NT2/D1 (cell line): ENCODE measurements around the gene ZNF587.
"Not testable (repeated sequence)": the region's sequence is repeated elsewhere in the genome, so short reads cannot be mapped to it uniquely, and the experiment has no call there.

Experiments used
- DNase-seq: peaks from one replicate; pipeline ENCODE4 v3.0.0-alpha.2; 2011; ENCODE audit warnings: low read depth, low spot score
- H3K27me3 ChIP-seq: 2 replicates; pipeline ENCODE4 v1.6.0; 2011; ENCODE audit warnings: mild to moderate bottlenecking; ENCODE audit not compliant: insufficient read length, insufficient read depth
- H3K36me3 ChIP-seq: 2 replicates; pipeline ENCODE4 v1.6.1; 2011; ENCODE audit warnings: mild to moderate bottlenecking, low read length, mixed read lengths; ENCODE audit not compliant: insufficient read depth, insufficient read length
- H3K4me1 ChIP-seq: 2 replicates; pipeline ENCODE4 v1.5.1; 2011; ENCODE audit not compliant: insufficient read depth, insufficient read length
- H3K4me3 ChIP-seq: 2 replicates; pipeline ENCODE4 v1.5.1; 2011; ENCODE audit warnings: low read depth; ENCODE audit not compliant: insufficient read length
- H3K9ac ChIP-seq: 2 replicates; pipeline ENCODE4 v1.6.0; 2011; ENCODE audit warnings: low read depth; ENCODE audit not compliant: insufficient read length
- H3K9me3 ChIP-seq: 2 replicates; pipeline ENCODE4 v1.5.1; 2011; ENCODE audit warnings: mild to moderate bottlenecking, low read length; ENCODE audit not compliant: insufficient read depth
- SUZ12 ChIP-seq: IDR thresholded peaks from 2 replicates; pipeline ENCODE4 v1.6.1; 2011; ENCODE audit not compliant: insufficient read length, insufficient read depth; ENCODE audit errors: extremely low read depth
- YY1 ChIP-seq: IDR thresholded peaks from 2 replicates; pipeline ENCODE4 v1.6.1; 2011; ENCODE audit not compliant: insufficient read length, insufficient read depth
- ZNF274 ChIP-seq: IDR thresholded peaks from 2 replicates; pipeline ENCODE4 v1.6.1; 2011; ENCODE audit warnings: mild to moderate bottlenecking, low read depth, low read length

ZNF587 gene

DNA sequence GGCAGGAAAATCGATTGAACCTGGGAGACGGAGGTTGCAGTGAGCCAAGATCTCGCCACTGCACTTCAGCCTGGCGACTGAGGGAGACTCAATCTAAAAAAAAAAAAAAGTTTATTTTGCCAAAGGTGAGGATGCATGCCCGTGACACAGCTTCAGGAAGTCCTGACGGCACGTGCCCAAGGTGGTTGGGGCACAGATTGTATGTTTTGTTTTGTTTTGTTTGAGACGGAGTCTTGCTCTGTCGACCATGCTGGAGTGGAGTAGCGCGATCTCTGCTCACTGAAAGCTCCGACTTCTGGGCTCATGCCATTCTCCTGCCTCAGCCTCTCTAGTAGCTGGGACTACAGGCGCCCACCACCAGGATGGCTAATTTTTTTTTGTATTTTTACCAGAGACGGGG lies 31.7 kb upstream of the ZNF587 start:
- no peaks in the 10 kb centered on the region for H3K27me3 ChIP-seq
- peaks cover 21% of the 10 kb centered on the region for H3K36me3 ChIP-seq
- no peak for DNase-seq
- peaks cover 3% of the 10 kb centered on the region for H3K4me1 ChIP-seq
- TF ChIP-seq YY1 (no peak), ZNF274 (no peak), SUZ12 (no peak)
- H3K4me3 ChIP-seq, result no peak overlapping the region
- H3K9ac ChIP-seq, result no peak overlapping the region
- H3K9me3 ChIP-seq, result no peaks in the 10 kb centered on the region

GRCh38 chr19:57818378-57818777 lies 31.3 kb upstream of the ZNF587 start:
- peaks cover 20% of the 10 kb centered on the region for H3K36me3 ChIP-seq
- TF ChIP-seq YY1, result no peak
- peaks cover 2% of the 10 kb centered on the region for H3K4me1 ChIP-seq
- H3K9me3 ChIP-seq, result no peaks in the 10 kb centered on the region
- H3K9ac ChIP-seq, result no peak overlapping the region
- no peak for DNase-seq
- no peak overlapping the region for H3K4me3 ChIP-seq
- no peaks in the 10 kb centered on the region for H3K27me3 ChIP-seq

DNA sequence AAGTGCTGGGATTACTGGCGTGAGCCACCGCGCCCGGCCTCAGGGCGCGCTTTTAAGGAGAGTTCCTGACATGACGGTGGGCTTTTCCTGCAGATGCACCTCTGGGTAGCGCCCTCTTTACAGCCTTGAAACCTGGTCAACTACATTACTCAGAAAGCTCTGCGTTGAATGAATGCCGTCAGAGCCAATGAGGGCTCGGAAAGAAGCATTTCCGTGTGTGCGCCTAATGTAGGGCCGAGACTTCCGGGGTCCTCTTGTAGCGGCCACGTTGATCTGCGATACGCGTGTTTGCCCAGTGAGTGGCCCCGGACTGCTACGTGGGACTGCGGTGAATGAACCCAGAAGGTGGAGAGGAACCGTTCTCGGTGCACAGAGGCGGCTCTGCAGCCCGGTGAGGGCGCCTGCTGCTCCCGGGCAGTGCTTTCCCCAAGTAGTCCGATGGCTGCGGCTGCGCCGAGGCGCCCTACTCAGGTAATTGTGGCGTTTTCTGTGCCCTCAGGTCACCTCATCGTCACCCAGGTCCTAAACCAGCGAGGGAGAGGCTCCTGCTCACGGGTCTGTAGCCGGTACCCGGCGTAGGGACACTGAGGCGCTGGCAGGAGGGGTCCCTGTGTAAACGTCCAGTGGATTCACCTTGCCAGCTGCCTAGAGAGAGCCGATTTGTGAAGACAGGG lies 30.0 kb upstream of the ZNF587 start:
- TF ChIP-seq ZNF274 (no peak), YY1 (no peak), SUZ12 (no peak)
- no peaks in the 10 kb centered on the region for H3K9me3 ChIP-seq
- peak overlapping the region; percentile 96 for H3K4me3 ChIP-seq
- DNase-seq, result peak; percentile 80
- H3K9ac ChIP-seq, result peak overlapping the region; percentile 94
- peaks cover 27% of the 10 kb centered on the region for H3K36me3 ChIP-seq
- H3K27me3 ChIP-seq, result no peaks in the 10 kb centered on the region
- peaks cover 2% of the 10 kb centered on the region for H3K4me1 ChIP-seq

GRCh38 chr19:57820599-57820998 lies 29.1 kb upstream of the ZNF587 start:
- H3K9ac ChIP-seq, result peak overlapping the region; percentile 94
- peak overlapping the region; percentile 96 for H3K4me3 ChIP-seq
- H3K27me3 ChIP-seq, result no peaks in the 10 kb centered on the region
- DNase-seq, result no peak
- peaks cover 28% of the 10 kb centered on the region for H3K36me3 ChIP-seq
- peaks cover 2% of the 10 kb centered on the region for H3K4me1 ChIP-seq
- no peaks in the 10 kb centered on the region for H3K9me3 ChIP-seq
- TF ChIP-seq SUZ12 (no peak), ZNF274 (no peak), YY1 (no peak)

GRCh38 chr19:57821095-57821494 lies 28.6 kb upstream of the ZNF587 start:
- not testable (repeated sequence) for DNase-seq, H3K27me3 ChIP-seq, H3K4me3 ChIP-seq, H3K4me1 ChIP-seq, H3K9me3 ChIP-seq
- Histone ChIP-seq H3K9ac (peak overlapping the region; percentile 21), H3K36me3 (peaks cover 33% of the 10 kb centered on the region)

DNA sequence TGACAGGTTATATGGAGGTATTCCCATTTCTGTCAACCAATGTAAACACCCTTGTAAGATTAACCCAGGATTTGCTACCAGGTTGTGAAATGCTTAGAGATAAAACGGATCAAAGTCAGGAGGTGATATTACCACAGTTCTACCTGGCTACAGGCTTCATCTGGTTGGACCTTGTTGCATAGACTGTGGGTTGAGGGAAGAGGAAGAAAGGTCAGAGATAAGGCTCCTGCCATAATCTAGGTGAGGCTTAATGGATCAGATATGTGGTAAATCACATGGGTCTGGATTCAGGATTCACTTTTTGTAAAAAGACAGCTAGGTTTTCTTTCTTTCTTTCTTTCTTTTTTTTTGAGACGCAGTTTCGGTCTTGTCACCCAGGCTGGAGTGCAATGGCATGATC lies 28.2 kb upstream of the ZNF587 start:
- not testable (repeated sequence) for H3K9me3 ChIP-seq, H3K4me1 ChIP-seq, DNase-seq, H3K4me3 ChIP-seq, H3K9ac ChIP-seq, H3K27me3 ChIP-seq
- H3K36me3 ChIP-seq, result peaks cover 36% of the 10 kb centered on the region

DNA sequence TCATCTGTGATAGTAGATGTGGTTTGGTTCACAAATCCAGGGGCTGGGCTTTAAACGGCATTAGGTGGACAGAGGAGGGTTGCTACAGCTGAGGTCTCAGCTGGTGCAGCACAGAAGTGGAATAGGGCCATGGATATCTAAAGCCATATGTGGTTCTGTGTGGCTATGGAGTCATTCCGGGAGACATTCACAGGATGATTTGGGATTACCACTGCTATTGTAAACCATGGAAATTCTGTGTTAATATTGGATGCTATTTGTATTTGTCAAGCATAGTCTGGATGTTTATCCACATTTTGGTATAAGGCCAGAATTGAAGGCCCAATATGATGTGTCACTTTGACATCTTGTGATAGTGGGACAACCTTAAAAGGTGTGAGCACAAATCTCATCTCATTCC lies 26.5 kb upstream of the ZNF587 start:
- H3K4me3 ChIP-seq, H3K4me1 ChIP-seq, H3K9me3 ChIP-seq, DNase-seq, H3K27me3 ChIP-seq, H3K9ac ChIP-seq: not testable (repeated sequence)
- H3K36me3 ChIP-seq, result peaks cover 40% of the 10 kb centered on the region

GRCh38 chr19:57823608-57824007 lies 26.1 kb upstream of the ZNF587 start:
- H3K27me3 ChIP-seq, H3K4me1 ChIP-seq, H3K9me3 ChIP-seq, DNase-seq, H3K4me3 ChIP-seq, H3K9ac ChIP-seq: not testable (repeated sequence)
- H3K36me3 ChIP-seq, result peaks cover 40% of the 10 kb centered on the region
